H1 (cell line): Measurements from ENCODE around the gene BTN1A1. TPM values are rescaled to one million over a fixed set of nuclear protein-coding genes. Genes with fewer than 3 reads are reported as not detected.

ENCODE experiments used
- EZH2 ChIP-seq: fragments of 200-600 bp; sonication (generic); IDR thresholded peaks from 2 replicates; pipeline ENCODE4 v1.7.1; 2012; ENCODE audit warnings: low read depth, mild to moderate bottlenecking, moderate library complexity, low read length, inconsistent platforms; ENCODE audit not compliant: severe bottlenecking
- KDM4A ChIP-seq: IDR thresholded peaks from one replicate; pipeline ENCODE4 v1.7.1; 2012; ENCODE audit warnings: low read depth, mild to moderate bottlenecking, moderate library complexity, low read length, inconsistent platforms; ENCODE audit not compliant: severe bottlenecking
- polyA plus RNA-seq, 7 experiments: library from polyadenylated mRNA; depleted of rRNA in 3 of 7; stranded (reverse) in 5 of 7; unstranded in 2 of 7; fragments of >200 nt in 5 of 7; fragments of 200-250 nt in 2 of 7; gene quantifications; 1 replicate in 5 of 7; 2 replicates in 1 of 7; 4 replicates in 1 of 7; pipeline versions ENCODE4 v1.2.1 to v1.2.3, GENCODE V29; 2011 to 2013; ENCODE audit warnings: missing spikeins in 2 of 7, mixed read lengths in 2 of 7
- total RNA-seq: library from RNA; stranded (reverse); fragmentation: NEBNext Ultra II Directional; extraction: Animal tissue kit (Norgen Biotek cat#: 25700); gene quantifications from 2 replicates; pipeline ENCODE4 v1.2.1, GENCODE V29; 2021
- TF ChIP-seq, protein P1 (sequence below): IDR thresholded peaks from 2 replicates; pipeline ENCODE4 v1.6.1; 2011; ENCODE audit warnings: low read length, improper control_type of control experiment
- TF ChIP-seq, protein P2 (sequence below): IDR thresholded peaks from 2 replicates; pipeline ENCODE4 v1.6.1; 2012; ENCODE audit warnings: low read length, inconsistent platforms

Gene BTN1A1
- total and polyA plus RNA-seq, 2 of the 8 experiments (the other 6 are each of a cell fraction or from before 2014, with no cell fraction given), result 0.28 to 0.35 TPM

DNA sequence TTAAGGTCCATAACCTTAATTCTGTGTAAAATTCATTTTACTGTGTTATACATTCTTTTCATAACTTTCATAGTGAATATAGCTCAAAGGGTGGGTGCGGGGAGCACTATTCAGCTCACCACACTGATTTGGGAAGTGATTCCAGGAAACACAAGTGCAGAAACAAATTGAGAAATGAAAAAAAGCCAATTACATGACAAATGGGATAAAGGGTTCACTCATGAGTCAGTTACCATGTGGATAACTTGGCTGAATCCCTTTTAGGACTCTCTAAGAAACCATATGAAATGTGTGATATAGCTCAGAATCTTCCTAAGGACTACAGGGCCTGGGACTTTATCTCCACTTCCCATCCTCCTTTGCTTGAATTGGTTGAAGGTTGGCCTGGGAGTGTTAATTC lies 45.5 kb upstream of the BTN1A1 start (continued):
- TF ChIP-seq, protein P1, sequence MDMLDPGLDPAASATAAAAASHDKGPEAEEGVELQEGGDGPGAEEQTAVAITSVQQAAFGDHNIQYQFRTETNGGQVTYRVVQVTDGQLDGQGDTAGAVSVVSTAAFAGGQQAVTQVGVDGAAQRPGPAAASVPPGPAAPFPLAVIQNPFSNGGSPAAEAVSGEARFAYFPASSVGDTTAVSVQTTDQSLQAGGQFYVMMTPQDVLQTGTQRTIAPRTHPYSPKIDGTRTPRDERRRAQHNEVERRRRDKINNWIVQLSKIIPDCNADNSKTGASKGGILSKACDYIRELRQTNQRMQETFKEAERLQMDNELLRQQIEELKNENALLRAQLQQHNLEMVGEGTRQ, result no peak
- TF ChIP-seq KDM4A (no peak), EZH2 (no peak)
- TF ChIP-seq, protein P2, sequence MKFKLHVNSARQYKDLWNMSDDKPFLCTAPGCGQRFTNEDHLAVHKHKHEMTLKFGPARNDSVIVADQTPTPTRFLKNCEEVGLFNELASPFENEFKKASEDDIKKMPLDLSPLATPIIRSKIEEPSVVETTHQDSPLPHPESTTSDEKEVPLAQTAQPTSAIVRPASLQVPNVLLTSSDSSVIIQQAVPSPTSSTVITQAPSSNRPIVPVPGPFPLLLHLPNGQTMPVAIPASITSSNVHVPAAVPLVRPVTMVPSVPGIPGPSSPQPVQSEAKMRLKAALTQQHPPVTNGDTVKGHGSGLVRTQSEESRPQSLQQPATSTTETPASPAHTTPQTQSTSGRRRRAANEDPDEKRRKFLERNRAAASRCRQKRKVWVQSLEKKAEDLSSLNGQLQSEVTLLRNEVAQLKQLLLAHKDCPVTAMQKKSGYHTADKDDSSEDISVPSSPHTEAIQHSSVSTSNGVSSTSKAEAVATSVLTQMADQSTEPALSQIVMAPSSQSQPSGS, result no peak
- TF ChIP-seq, all 59 proteins: peak for 0
